Adipose tissue (tissue), 3 donors: ENCODE measurements around the gene ACOX1. TPM values are rescaled to one million over a fixed set of nuclear protein-coding genes. Genes with fewer than 3 reads are reported as not detected.

Source experiments
- H3K27ac ChIP-seq: one replicate; pipeline ENCODE4 v1.5.1; 2013; ENCODE audit warnings: low read depth, low read length
- WGBS, 3 donors: extraction: QIAGEN DNeasy Blood & Tissue Kit; methylation state at CpG; one replicate each; pipeline ENCODE4 v1.1.7; 2013; 5-methylcytosine and 5-hydroxymethylcytosine counted together
- polyA plus RNA-seq, 3 donors: library from polyadenylated mRNA; stranded (reverse); fragments of 200-250 nt; gene quantifications; one replicate each; pipeline ENCODE4 v1.2.3, GENCODE V29; 2013
- donor health status: healthy with polysubstance abuse.
- donor health status: Bipolar disorder and iron deficiency.
- donor health status: healthy.

The ACOX1 gene
- polyA plus RNA-seq, 3 donors: 17.7 to 61.9 (median 19.8) TPM

- 82 to 91% (median 89%) methylated on average over 8 of the region's 8 CpGs for WGBS, 3 donors
- H3K27ac ChIP-seq: no peak overlapping the region
Observed at GRCh38 chr17:75950855-75951554, 28.0 kb downstream of the ACOX1 start.

DNA sequence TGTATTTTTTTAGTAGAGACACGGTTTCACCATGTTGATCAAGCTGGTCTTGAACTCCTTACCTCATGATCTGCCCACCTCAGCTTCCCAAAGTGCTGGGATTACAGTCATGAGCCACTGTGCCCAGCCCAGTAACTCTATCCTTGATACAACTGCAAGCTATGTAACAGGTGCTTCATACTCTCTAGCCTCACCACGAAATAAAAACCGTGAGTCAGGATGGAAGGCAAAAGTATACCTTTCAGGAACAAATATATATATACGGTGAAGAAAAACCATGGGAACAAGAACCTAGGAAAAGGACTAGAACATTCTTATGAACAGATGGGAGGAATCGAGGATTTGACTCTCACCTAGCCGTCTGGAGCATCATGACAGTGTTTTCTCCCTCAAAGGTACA is 28.5 kb downstream of the ACOX1 start:
- H3K27ac ChIP-seq: no peak overlapping the region
- WGBS, 3 donors: 91 to 95% (median 93%) methylated on average over 6 of the region's 6 CpGs

- WGBS, 3 donors: 46 to 78% (median 72%) methylated on average over 2 of the region's 2 CpGs
- H3K27ac ChIP-seq: no peak overlapping the region
Observed at GRCh38 chr17:75945211-75945610, 33.8 kb downstream of the ACOX1 start.

DNA sequence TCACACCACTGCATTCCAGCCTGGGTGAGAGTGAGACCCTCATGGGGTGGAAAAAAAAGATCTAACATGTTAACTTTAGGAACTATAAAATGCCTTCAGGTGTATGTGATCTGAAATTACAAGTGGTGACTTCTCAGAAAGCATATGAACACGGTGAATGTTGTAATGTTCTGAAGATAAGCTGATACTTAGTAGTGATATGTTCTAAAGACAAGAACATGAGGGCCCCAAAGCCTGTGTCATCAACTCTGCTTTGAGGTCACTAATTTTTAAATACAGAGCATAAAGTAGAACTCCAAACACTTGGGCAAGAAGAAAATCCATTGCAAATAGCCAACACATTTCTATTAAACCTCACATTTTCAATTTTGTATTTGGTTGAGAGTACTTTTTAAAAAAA is 35.5 kb downstream of the ACOX1 start:
- WGBS, 3 donors: 38 to 94% (median 92%) methylated on average over 1 of the region's 1 CpG

DNA sequence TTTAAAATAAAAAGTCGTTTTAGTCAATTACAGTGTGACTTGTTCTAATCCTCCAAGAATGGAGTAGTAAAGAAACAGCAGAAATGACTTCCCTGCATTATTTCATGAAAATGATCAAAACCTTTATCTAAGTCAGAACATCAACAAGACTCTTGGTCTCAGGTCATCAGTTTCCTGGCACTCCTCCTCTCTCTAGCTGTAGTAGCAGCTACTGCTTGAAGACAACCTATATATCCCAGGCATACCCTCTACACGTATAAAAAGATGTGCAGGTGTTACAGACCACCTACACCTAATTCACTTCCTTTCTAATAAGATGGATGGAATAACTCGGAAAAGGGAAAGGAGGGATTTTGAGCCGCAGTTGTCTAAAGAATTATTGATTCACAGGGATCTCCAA is 36.5 kb downstream of the ACOX1 start:
- 86 to 91% (median 90%) methylated on average over 4 of the region's 4 CpGs for WGBS, 3 donors
- no peak overlapping the region for H3K27ac ChIP-seq

More for the DNA sequence above, 35.5 kb downstream of the ACOX1 start:
- no peak overlapping the region for H3K27ac ChIP-seq

DNA sequence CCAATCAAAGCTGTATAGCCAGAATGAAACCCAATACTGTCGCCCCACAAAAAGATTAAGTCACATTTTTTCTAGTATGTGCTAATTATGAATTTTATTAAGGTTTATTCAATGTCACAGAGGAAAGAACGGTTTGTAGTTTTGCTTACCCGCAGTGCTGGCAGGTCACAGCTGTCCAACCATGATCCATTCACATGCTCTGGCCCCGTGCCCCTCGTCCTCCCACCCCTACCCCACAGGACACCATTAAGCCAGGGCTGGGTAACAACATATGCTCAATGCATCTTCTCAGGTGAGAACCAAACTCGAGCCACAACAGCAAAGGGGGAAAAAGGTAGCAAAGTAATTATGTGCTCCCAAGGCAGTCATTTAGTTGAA is 37.5 kb downstream of the ACOX1 start:
- no peak overlapping the region for H3K27ac ChIP-seq
- 22 to 46% (median 46%) methylated on average over 6 of the region's 6 CpGs for WGBS, 3 donors

GRCh38 chr17:75940727-75941441 is 38.1 kb downstream of the ACOX1 start, which contains the start of gene FBF1:
Gene FBF1 (minus strand): TSS chr17:75941042. CDS start chr17:75938149, 2,893 bp downstream.
- peak within 1 kb of the TSS; percentile 20 for H3K27ac ChIP-seq
- 0 to 1% (median 1%) methylated on average over 63 of the region's 63 CpGs for WGBS, 3 donors

DNA sequence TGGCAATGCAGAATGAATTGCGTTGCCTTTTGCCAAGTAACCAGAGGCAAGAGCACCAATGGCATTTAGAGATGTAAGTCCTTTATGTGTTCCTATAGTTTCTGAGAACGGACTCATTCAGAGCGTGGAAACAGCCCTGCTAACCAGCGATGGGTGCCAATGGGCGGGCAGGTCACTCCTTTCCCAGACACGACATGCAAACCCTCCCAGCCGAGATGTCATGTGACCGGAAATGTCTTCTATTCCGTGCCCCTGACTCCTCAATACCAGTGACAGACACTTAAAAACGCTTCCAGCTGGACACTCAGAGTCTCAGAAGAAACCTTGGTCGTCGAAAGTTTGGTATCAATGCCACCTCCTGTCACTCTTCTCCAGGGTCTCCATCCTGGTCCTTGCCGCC is 41.3 kb downstream of the ACOX1 start:
- H3K27ac ChIP-seq: no peak overlapping the region
- 77 to 88% (median 80%) methylated on average over 13 of the region's 13 CpGs for WGBS, 3 donors

- 88 to 90% (median 89%) methylated on average over 4 of the region's 4 CpGs for WGBS, 3 donors
- H3K27ac ChIP-seq: no peak overlapping the region
Observed at GRCh38 chr17:75933808-75934207, 45.2 kb downstream of the ACOX1 start.

- no peak overlapping the region for H3K27ac ChIP-seq
- 90 to 93% (median 92%) methylated on average over 5 of the region's 5 CpGs for WGBS, 3 donors
Observed at GRCh38 chr17:75932852-75933251, 46.1 kb downstream of the ACOX1 start.

GRCh38 chr17:75931062-75931461 is 47.9 kb downstream of the ACOX1 start:
- H3K27ac ChIP-seq: no peak overlapping the region
- 86 to 95% (median 91%) methylated on average over 4 of the region's 4 CpGs for WGBS, 3 donors

GRCh38 chr17:75927286-75927922 is 51.6 kb downstream of the ACOX1 start:
- WGBS, 3 donors: 60 to 69% (median 62%) methylated on average over 6 of the region's 6 CpGs
- no peak overlapping the region for H3K27ac ChIP-seq

GRCh38 chr17:75926456-75926855 is 52.5 kb downstream of the ACOX1 start:
- 88 to 94% (median 91%) methylated on average over 4 of the region's 4 CpGs for WGBS, 3 donors
- no peak overlapping the region for H3K27ac ChIP-seq

DNA sequence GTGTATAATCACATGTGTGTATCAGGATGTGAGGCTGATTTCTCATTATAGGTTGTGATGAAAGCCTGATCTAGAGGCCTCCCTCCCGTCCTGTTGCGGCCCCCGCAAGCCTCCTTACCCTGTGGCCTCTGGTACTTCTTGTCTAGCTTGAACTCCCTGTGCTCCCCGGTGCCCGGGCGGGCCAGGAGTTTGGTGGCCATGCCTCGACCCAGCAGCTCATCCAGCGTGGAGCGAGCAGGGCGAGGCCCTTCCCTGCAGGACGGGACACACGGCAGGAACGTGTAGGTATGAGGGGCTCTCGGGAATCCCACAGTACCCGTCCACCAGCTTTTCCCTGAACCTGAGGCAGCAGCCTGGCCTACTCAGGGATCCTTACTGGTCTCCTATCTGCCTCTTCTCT is 53.1 kb downstream of the ACOX1 start:
- 92 to 98% (median 97%) methylated on average over 14 to 15 of the region's 15 CpGs for WGBS, 3 donors
- no peak overlapping the region for H3K27ac ChIP-seq

GRCh38 chr17:75925103-75925502 is 53.9 kb downstream of the ACOX1 start:
- no peak overlapping the region for H3K27ac ChIP-seq
- WGBS, 3 donors: 95 to 97% (median 95%) methylated on average over 9 to 11 of the region's 11 CpGs

DNA sequence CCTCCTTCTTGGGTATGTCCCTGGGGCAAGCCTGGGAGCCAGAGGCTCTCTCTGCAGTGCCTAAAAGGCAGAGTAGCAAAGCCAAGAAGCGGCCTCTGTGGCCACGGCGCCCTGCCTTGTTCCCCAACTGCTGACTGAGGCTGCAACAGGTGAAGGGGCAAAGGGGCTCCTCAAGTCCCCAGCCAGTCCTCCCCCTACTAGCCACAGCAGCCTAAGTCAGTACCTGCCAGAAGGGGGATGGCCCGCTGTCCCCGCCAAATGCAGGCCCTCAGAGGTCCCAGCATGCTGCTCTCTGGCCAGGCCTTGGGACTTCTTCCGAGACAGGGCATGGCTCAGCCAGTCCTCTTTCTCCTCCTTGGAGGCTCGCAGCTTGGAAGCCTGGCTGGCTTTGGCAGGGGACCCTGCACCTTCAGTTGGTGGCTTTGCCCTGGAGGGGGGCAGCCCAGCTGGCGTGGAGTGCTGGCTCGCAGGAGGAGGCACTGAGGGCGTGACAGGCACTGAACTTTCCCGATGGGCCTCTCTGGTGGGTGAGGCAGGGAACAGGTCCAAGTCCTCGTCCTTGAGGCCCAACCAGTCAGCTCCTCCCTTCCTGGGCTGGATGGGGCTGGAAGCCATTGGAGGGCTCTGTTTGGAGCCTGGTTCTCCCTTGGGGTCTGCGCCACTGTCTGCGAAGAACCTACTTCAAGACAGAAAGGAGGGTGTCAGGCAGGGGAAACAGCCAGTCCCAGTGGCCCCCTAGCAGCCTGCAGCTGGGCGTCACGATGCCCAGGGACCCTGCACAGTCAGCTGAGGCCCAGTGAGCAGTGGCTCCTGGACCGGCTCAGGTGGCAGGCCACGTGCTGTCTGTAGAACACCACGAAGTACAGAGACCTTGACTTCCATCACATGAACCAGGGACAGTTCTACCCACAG is 55.7 kb downstream of the ACOX1 start:
- WGBS, 3 donors: 78 to 86% (median 84%) methylated on average over 19 of the region's 19 CpGs

GRCh38 chr17:75922173-75922961 is 56.6 kb downstream of the ACOX1 start:
- H3K27ac ChIP-seq: no peak overlapping the region
- 85 to 95% (median 88%) methylated on average over 18 of the region's 18 CpGs for WGBS, 3 donors

More for the DNA sequence above, 55.7 kb downstream of the ACOX1 start:
- H3K27ac ChIP-seq: no peak overlapping the region

DNA sequence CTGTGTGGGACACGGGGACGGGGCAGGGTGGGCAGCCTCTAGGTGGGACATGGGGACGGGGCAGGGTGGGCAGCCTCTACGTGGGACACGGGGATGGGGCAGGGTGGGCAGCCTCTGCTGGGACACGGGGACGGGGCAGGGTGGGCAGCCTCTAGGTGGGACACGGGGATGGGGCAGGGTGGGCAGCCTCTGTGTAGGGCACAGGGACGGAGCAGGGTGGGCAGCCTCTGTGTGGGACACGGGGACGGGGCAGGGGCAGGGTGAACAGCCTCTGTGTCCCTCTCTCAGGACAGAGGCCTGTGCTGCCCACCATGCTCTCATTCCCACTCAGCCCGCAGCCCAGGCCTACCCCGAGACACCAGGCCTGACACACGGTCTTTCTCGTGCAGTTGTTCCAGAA is 57.4 kb downstream of the ACOX1 start:
- no peak overlapping the region for H3K27ac ChIP-seq
- WGBS, 3 donors: 95 to 98% (median 95%) methylated on average over 15 of the region's 15 CpGs
